Activated T-helper 17 cell treated with anti-CD3 and anti-CD28 coated beads, Interleukin-2, amount 50 U/mL, for 72 hours (primary cell): ENCODE results near the gene HDAC9. TPM values are rescaled to one million over a fixed set of nuclear protein-coding genes. Genes with fewer than 3 reads are reported as not detected.

ENCODE experiments used
- ATAC-seq: fragments of 150-1000 bp; cut with Tn5 transposase; replicated peaks from 2 replicates; pipeline ENCODE4 v1.10.0; 2021; ENCODE audit warnings: mild to moderate bottlenecking, moderate library complexity
- H3K27ac Mint-ChIP-seq: one replicate; pipeline ENCODE4 v1.8.0; 2022; ENCODE audit warnings: mixed read lengths
- H3K27me3 Mint-ChIP-seq: one replicate; pipeline ENCODE4 v1.8.0; 2022; ENCODE audit warnings: mixed read lengths
- H3K36me3 Mint-ChIP-seq: one replicate; pipeline ENCODE4 v1.8.0; 2022; ENCODE audit warnings: low read depth, mild to moderate bottlenecking, mixed read lengths
- H3K4me1 Mint-ChIP-seq: one replicate; pipeline ENCODE4 v1.8.0; 2022; ENCODE audit warnings: mixed read lengths
- H3K4me3 Mint-ChIP-seq: one replicate; pipeline ENCODE4 v1.8.0; 2022; ENCODE audit warnings: mild to moderate bottlenecking, mixed read lengths
- H3K9me3 Mint-ChIP-seq: one replicate; pipeline ENCODE4 v1.8.0; 2022; ENCODE audit warnings: mixed read lengths
- total RNA-seq, 2 donors: library from RNA; stranded (reverse); gene quantifications; one replicate each; pipeline ENCODE4 v1.2.3, GENCODE V29; 2022

HDAC9 gene
- total RNA-seq, 2 donors from 2014 or later: 1.4 to 4.0 TPM

DNA sequence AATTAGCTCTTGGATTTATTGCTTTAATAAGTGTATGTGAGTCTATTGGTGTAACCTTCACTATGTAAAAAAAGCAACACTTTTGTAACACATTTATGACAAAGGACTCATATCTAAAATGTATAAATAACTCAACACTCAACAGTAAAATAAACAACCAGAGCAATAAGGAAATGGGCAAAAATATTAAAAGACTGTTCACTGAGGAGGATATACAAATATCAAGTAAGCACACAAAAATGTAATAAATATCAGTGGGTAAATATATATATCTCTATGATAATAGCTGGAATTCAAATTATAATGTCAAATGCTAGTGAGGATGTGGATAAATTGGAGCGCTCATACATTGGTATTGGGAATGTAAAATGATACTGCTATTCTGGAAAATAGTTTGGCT lies 53.0 kb downstream of the HDAC9 start:
- no peak overlapping the region for H3K27ac Mint-ChIP-seq
- H3K36me3 Mint-ChIP-seq: no peaks in the 10 kb centered on the region
- no peaks in the 10 kb centered on the region for H3K9me3 Mint-ChIP-seq
- no peak overlapping the region for H3K4me3 Mint-ChIP-seq
- H3K4me1 Mint-ChIP-seq: no peaks in the 10 kb centered on the region
- no peaks in the 10 kb centered on the region for H3K27me3 Mint-ChIP-seq
- ATAC-seq: no peak

DNA sequence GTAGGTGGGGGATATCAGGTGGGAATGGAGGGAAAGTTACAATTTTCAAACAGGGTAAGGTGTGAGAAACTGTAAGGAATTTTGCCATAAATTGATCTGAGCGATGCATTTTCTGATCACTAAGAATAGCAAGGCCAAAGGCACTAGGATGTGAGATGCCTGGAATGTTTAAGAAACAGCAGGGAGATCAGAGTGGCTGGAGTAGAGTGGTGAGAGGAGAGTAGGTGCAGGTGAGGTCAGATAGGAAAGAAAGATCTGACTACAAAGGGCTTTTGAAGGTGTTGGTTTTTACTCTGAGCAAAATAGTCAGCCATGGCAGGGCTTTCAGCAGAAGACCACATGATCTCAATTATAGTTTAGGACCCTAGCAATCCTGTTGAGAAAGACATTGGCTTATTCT lies 55.0 kb downstream of the HDAC9 start:
- no peaks in the 10 kb centered on the region for H3K9me3 Mint-ChIP-seq
- ATAC-seq: no peak
- no peaks in the 10 kb centered on the region for H3K36me3 Mint-ChIP-seq
- H3K4me1 Mint-ChIP-seq: no peaks in the 10 kb centered on the region
- H3K27ac Mint-ChIP-seq: no peak overlapping the region
- no peak overlapping the region for H3K4me3 Mint-ChIP-seq
- no peaks in the 10 kb centered on the region for H3K27me3 Mint-ChIP-seq

DNA sequence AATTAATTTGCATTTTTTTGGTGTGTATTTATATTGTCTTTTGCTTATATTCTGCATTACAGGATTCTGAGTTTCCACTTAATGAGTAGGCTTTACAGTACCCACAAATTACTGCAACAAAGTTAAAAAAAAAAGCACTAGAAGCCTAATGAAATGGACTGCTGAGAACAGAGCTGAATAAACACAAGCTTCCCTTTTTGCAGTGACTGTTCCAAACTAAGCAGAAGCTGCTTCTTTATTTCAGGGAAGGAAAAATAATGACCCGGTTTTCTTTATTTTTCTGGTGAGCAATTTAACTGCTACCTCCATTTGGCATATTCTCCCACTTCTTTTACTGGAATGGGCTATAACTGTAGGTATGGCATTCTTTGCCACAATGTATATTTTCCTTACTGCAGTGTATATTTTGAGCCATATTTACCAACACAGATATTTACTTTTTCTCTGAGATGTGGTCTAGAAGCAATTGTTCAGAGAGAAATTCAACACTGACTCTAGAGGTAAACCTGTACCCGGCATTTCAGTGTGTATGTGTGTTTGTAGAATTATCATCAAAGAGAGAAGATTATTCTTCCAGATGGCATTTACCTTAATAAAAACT lies 56.9 kb downstream of the HDAC9 start:
- no peak overlapping the region for H3K27ac Mint-ChIP-seq
- no peaks in the 10 kb centered on the region for H3K27me3 Mint-ChIP-seq
- no peaks in the 10 kb centered on the region for H3K4me1 Mint-ChIP-seq
- no peaks in the 10 kb centered on the region for H3K36me3 Mint-ChIP-seq
- no peaks in the 10 kb centered on the region for H3K9me3 Mint-ChIP-seq
- no peak overlapping the region for H3K4me3 Mint-ChIP-seq
- no peak for ATAC-seq

GRCh38 chr7:18552943-18553604 lies 57.5 kb downstream of the HDAC9 start:
- H3K27me3 Mint-ChIP-seq: no peaks in the 10 kb centered on the region
- H3K36me3 Mint-ChIP-seq: no peaks in the 10 kb centered on the region
- H3K4me3 Mint-ChIP-seq: no peak overlapping the region
- H3K27ac Mint-ChIP-seq: no peak overlapping the region
- no peaks in the 10 kb centered on the region for H3K9me3 Mint-ChIP-seq
- no peak for ATAC-seq
- H3K4me1 Mint-ChIP-seq: no peaks in the 10 kb centered on the region

DNA sequence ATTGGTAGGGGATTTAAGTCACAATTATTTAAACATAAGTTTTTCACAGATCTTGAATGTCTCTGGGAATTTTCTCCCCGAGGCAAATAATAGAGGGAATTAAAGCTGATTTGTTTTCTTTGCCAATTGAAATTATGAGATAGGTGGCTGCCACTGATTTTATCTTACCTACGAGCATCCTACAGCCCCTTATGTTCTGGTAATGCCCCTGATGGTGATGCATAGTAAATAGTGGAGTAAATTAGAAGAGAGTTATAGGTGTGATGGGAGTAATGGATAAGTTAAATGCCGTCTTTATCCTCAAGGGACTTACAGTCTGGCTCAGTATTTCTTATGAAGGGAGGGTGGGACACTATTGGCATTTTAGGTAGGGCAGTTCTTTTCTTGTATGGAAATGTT lies 58.1 kb downstream of the HDAC9 start:
- ATAC-seq: no peak
- no peak overlapping the region for H3K4me3 Mint-ChIP-seq
- no peaks in the 10 kb centered on the region for H3K4me1 Mint-ChIP-seq
- H3K9me3 Mint-ChIP-seq: no peaks in the 10 kb centered on the region
- H3K27me3 Mint-ChIP-seq: no peaks in the 10 kb centered on the region
- no peak overlapping the region for H3K27ac Mint-ChIP-seq
- no peaks in the 10 kb centered on the region for H3K36me3 Mint-ChIP-seq

GRCh38 chr7:18555120-18555519 lies 59.6 kb downstream of the HDAC9 start:
- Mint-ChIP-seq H3K27ac (no peak overlapping the region), H3K4me3 (no peak overlapping the region), H3K27me3 (no peaks in the 10 kb centered on the region), H3K4me1 (no peaks in the 10 kb centered on the region), H3K9me3 (no peaks in the 10 kb centered on the region), H3K36me3 (no peaks in the 10 kb centered on the region)
- no peak for ATAC-seq

GRCh38 chr7:18555968-18556367 lies 60.4 kb downstream of the HDAC9 start:
- ATAC-seq: no peak
- Mint-ChIP-seq H3K9me3 (no peaks in the 10 kb centered on the region), H3K27me3 (no peaks in the 10 kb centered on the region), H3K4me3 (no peak overlapping the region), H3K27ac (no peak overlapping the region), H3K36me3 (no peaks in the 10 kb centered on the region), H3K4me1 (no peaks in the 10 kb centered on the region)

DNA sequence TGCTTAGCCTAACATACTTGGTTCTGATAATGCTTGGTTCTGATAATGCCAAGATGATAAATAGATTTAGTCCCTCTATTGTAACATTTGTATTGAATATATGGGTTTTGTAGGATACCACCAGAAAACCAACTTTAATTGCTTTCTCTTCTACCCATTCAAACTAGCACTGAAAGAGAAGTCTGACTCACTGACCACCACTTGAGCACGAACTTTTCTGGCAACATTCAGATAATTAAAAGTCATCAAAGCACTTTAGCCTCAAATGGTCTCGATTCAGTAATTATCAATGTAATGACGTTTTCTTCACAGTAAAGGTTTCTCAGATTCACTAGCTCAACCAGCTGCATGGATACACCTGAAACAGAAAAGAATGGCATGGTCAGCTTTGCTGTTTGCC lies 63.0 kb downstream of the HDAC9 start:
- peak; percentile 26 for ATAC-seq

GRCh38 chr7:18558910-18559309 lies 63.4 kb downstream of the HDAC9 start:
- H3K27ac Mint-ChIP-seq: no peak overlapping the region
- no peak for ATAC-seq
- H3K9me3 Mint-ChIP-seq: no peaks in the 10 kb centered on the region
- H3K4me1 Mint-ChIP-seq: no peaks in the 10 kb centered on the region
- H3K27me3 Mint-ChIP-seq: no peaks in the 10 kb centered on the region
- H3K4me3 Mint-ChIP-seq: no peak overlapping the region
- no peaks in the 10 kb centered on the region for H3K36me3 Mint-ChIP-seq

More for the DNA sequence above, 63.0 kb downstream of the HDAC9 start:
- Mint-ChIP-seq H3K4me1 (no peaks in the 10 kb centered on the region), H3K4me3 (no peak overlapping the region), H3K27me3 (no peaks in the 10 kb centered on the region), H3K9me3 (no peaks in the 10 kb centered on the region), H3K36me3 (no peaks in the 10 kb centered on the region), H3K27ac (no peak overlapping the region)

- H3K27ac Mint-ChIP-seq: no peak overlapping the region
- H3K27me3 Mint-ChIP-seq: no peaks in the 10 kb centered on the region
- no peaks in the 10 kb centered on the region for H3K9me3 Mint-ChIP-seq
- H3K4me3 Mint-ChIP-seq: no peak overlapping the region
- no peak for ATAC-seq
- no peaks in the 10 kb centered on the region for H3K36me3 Mint-ChIP-seq
- no peaks in the 10 kb centered on the region for H3K4me1 Mint-ChIP-seq
Observed at GRCh38 chr7:18559756-18560155, 64.2 kb downstream of the HDAC9 start.

GRCh38 chr7:18564779-18565178 lies 69.2 kb downstream of the HDAC9 start:
- no peaks in the 10 kb centered on the region for H3K4me1 Mint-ChIP-seq
- no peaks in the 10 kb centered on the region for H3K36me3 Mint-ChIP-seq
- H3K27me3 Mint-ChIP-seq: no peaks in the 10 kb centered on the region
- H3K4me3 Mint-ChIP-seq: no peak overlapping the region
- H3K9me3 Mint-ChIP-seq: no peaks in the 10 kb centered on the region
- H3K27ac Mint-ChIP-seq: no peak overlapping the region
- ATAC-seq: no peak

GRCh38 chr7:18565337-18565736 lies 69.8 kb downstream of the HDAC9 start:
- Mint-ChIP-seq H3K4me1 (no peaks in the 10 kb centered on the region), H3K9me3 (no peaks in the 10 kb centered on the region), H3K27me3 (no peaks in the 10 kb centered on the region), H3K4me3 (no peak overlapping the region), H3K36me3 (no peaks in the 10 kb centered on the region), H3K27ac (no peak overlapping the region)
- no peak for ATAC-seq

DNA sequence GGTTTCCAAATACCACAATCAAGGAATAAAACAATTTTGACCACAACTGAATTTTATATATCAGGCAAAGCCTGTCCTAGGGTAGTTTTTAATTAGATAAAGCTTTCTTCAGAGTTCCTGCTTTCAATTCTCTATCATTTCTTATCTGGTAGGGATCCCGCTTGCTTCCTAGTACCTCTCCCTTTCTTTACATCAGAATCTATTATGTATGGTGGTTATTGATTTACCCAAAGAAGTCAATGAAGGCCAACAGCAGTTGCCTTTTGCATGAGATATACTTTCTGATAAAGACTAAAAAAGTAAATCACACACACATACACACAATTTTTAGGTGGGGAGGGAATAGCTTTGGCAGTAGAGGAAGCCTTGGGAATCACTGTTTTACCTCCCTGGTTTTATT lies 70.7 kb downstream of the HDAC9 start:
- no peak for ATAC-seq
- no peaks in the 10 kb centered on the region for H3K4me1 Mint-ChIP-seq
- no peaks in the 10 kb centered on the region for H3K27me3 Mint-ChIP-seq
- H3K9me3 Mint-ChIP-seq: no peaks in the 10 kb centered on the region
- H3K27ac Mint-ChIP-seq: no peak overlapping the region
- no peak overlapping the region for H3K4me3 Mint-ChIP-seq
- no peaks in the 10 kb centered on the region for H3K36me3 Mint-ChIP-seq

- Mint-ChIP-seq H3K27ac (no peak overlapping the region), H3K27me3 (no peaks in the 10 kb centered on the region), H3K9me3 (no peaks in the 10 kb centered on the region), H3K4me3 (no peak overlapping the region), H3K36me3 (no peaks in the 10 kb centered on the region), H3K4me1 (no peaks in the 10 kb centered on the region)
- ATAC-seq: no peak
Observed at GRCh38 chr7:18566829-18567228, 71.3 kb downstream of the HDAC9 start.

DNA sequence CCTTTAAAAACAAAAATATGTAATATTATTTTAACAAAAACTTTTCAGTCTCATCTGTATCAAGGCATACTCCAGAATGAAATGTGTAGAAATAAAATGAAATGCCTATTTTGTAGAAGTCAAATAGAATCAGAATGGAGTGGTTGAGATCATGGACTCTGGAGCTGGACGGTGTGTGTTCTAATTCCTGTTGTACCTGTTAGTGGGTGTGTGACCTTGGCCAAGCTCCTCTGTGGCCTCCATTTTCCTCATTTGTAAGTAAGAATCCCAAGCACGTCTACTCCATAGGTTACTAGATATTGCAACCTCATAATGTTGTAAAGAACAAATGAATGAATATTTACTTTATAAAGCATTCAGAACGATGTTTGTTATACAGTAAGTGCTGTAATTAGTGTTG lies 74.9 kb downstream of the HDAC9 start:
- Mint-ChIP-seq H3K4me1 (no peaks in the 10 kb centered on the region), H3K27me3 (no peaks in the 10 kb centered on the region), H3K9me3 (no peaks in the 10 kb centered on the region), H3K27ac (no peak overlapping the region), H3K36me3 (no peaks in the 10 kb centered on the region), H3K4me3 (no peak overlapping the region)
- ATAC-seq: no peak
